GM12875 (cell line): ENCODE results near the gene CELF5.
"Not testable (repeated sequence)": the region's sequence is repeated elsewhere in the genome, so short reads cannot be mapped to it uniquely, and the experiment has no call there.

ENCODE experiments used
- H3K4me3 ChIP-seq: one replicate; pipeline ENCODE4 v1.5.1; 2011; ENCODE audit warnings: low read depth, low read length, control low read depth
- TF ChIP-seq, protein P1 (sequence below): IDR thresholded peaks from 2 replicates; pipeline ENCODE4 v1.5.1; 2011; ENCODE audit warnings: low read depth, mild to moderate bottlenecking, control low read depth, inconsistent platforms, low read length, moderate library complexity, borderline replicate concordance; ENCODE audit not compliant: insufficient read depth

CELF5 gene

DNA sequence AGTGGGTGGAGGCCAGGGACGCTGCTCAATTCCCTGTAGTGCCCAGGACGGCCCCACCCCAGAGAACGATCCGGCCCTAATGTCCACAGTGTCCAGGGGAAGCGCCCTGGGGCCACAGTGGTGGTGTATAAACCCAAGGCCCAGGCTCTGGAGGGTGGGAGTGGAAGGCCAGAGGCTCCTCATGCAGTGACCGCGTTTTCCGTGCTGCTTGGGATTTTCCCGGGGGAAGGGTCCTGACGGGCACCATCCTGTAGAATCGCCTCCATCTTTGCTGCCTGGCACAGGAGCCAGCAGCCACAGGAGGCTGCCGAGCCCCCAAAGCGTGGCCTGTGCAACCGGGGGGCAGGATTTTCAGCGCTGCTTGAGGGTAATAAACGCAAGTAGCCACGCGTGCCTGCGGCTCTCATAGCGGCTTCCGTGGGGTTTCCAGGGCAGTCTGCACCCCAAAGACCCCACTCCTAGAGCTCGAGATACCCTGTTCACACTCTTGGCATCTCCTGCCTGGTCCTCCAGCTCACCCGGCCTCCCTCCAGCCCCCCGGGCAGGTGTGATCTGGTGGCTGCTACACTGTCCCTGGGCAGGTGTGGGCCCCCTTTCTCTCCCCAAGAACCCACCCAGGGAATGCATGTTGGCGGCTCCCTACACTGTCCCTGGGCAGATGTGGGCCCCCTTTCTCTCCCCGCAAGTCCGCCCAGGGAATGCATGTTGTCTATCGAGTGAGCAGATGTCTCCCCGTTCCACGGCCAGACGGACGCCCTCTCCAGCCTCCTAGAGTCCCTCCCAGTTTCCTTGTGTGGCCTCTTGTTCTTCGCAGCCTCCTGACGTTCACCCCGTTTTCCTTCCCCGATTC is 36.6 kb upstream of the CELF5 start:
- H3K4me3 ChIP-seq = no peak overlapping the region
- TF ChIP-seq, protein P1, sequence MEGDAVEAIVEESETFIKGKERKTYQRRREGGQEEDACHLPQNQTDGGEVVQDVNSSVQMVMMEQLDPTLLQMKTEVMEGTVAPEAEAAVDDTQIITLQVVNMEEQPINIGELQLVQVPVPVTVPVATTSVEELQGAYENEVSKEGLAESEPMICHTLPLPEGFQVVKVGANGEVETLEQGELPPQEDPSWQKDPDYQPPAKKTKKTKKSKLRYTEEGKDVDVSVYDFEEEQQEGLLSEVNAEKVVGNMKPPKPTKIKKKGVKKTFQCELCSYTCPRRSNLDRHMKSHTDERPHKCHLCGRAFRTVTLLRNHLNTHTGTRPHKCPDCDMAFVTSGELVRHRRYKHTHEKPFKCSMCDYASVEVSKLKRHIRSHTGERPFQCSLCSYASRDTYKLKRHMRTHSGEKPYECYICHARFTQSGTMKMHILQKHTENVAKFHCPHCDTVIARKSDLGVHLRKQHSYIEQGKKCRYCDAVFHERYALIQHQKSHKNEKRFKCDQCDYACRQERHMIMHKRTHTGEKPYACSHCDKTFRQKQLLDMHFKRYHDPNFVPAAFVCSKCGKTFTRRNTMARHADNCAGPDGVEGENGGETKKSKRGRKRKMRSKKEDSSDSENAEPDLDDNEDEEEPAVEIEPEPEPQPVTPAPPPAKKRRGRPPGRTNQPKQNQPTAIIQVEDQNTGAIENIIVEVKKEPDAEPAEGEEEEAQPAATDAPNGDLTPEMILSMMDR = no peak

GRCh38 chr19:3188627-3189596 is 35.5 kb upstream of the CELF5 start:
- no peak overlapping the region for H3K4me3 ChIP-seq
- TF ChIP-seq, protein P1 = no peak

DNA sequence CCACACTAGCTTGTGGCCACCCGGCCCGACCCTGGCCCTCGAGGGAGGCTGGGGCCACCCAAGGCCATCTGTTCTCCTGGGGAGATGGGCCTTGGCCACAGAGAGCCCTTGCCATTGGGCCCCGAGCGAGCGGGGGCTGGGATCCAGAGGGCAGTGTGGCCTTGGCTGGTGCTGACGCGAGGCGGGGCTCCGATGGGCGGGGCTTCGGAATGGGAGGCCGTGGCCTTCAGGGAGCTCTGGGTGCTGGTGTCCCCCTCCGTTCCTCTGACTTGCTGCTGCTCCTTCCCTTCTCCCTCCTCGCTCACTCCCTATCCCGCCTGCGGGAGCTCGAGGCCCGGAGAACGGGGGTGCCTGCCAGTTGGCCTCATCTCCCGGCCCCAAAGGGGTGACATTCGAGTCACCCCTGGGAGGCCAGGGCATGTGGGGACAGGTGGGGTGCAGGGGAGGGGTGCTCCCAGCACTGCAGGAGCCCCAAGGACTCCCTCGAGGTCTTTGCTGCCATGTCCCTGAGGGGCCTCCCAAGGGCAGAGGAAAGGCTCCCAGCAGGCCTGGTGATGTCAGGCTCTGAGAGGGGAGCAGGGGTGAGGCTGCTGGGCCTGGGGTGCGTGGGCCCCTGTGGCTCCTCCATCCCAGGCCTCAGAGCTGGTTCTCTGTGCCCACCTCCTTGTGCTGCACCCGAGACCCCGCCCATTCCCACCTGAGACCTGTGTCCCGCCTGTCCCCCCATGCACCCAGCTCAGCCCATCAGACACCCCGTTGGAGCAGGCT is 34.6 kb upstream of the CELF5 start:
- TF ChIP-seq, protein P1 = no peak
- no peak overlapping the region for H3K4me3 ChIP-seq

GRCh38 chr19:3190470-3190770 is 34.0 kb upstream of the CELF5 start:
- TF ChIP-seq, protein P1 = no peak
- H3K4me3 ChIP-seq = no peak overlapping the region

- no peak overlapping the region for H3K4me3 ChIP-seq
- TF ChIP-seq, protein P1 = no peak
These were observed 33.3 kb upstream of the CELF5 start for GRCh38 chr19:3190921-3191805.

DNA sequence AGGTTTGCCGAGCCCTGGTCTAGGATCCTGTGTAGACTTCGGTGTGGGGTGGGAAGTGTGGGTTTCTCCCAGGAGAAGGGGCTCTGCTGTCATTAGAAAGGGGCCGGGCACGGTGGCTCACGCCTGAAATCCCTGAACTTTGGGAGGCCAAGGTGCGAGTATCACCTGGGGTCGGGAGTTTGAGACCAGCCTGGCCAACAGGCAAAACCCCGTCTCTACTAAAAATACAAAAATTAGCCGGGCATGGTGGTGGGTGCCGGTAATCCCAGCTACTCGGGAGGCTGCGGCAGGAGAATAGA is 32.7 kb upstream of the CELF5 start:
- H3K4me3 ChIP-seq = not testable (repeated sequence)
